ENCODE measurements around the gene CDK17. TPM values are rescaled to one million over a fixed set of nuclear protein-coding genes. Genes with fewer than 3 reads are reported as not detected.
"Not testable (repeated sequence)": the region's sequence is repeated elsewhere in the genome, so short reads cannot be mapped to it uniquely, and the experiment has no call there.

Gene CDK17
- total and polyA plus RNA-seq, 9 donors = 13.8 to 59.2 (median 30.9) TPM

GRCh38 chr12:96321941-96322340, 78.3 kb downstream of the CDK17 start:
- Histone ChIP-seq H3K4me3 (no peak overlapping the region), H3K9me3 (no peaks in the 10 kb centered on the region), H3K27me3 (no peaks in the 10 kb centered on the region), H3K27ac (no peak overlapping the region), H3K4me1 (ENCODE audit: insufficient read depth) (no peaks in the 10 kb centered on the region), H3K36me3 (no peaks in the 10 kb centered on the region)
- no peak for DNase-seq
- WGBS, 3 donors = 88 to 94% (median 92%) methylated on average over 6 of the region's 6 CpGs
- intact Hi-C loops (cut with DNase I) = no loop called here
- TF ChIP-seq EP300 (IDR thresholded peaks at IDR 0.05) = no peak
- no peak for TF ChIP-seq POLR2A (IDR thresholded peaks at IDR 0.05)
- TF ChIP-seq, protein P1, sequence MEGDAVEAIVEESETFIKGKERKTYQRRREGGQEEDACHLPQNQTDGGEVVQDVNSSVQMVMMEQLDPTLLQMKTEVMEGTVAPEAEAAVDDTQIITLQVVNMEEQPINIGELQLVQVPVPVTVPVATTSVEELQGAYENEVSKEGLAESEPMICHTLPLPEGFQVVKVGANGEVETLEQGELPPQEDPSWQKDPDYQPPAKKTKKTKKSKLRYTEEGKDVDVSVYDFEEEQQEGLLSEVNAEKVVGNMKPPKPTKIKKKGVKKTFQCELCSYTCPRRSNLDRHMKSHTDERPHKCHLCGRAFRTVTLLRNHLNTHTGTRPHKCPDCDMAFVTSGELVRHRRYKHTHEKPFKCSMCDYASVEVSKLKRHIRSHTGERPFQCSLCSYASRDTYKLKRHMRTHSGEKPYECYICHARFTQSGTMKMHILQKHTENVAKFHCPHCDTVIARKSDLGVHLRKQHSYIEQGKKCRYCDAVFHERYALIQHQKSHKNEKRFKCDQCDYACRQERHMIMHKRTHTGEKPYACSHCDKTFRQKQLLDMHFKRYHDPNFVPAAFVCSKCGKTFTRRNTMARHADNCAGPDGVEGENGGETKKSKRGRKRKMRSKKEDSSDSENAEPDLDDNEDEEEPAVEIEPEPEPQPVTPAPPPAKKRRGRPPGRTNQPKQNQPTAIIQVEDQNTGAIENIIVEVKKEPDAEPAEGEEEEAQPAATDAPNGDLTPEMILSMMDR (IDR thresholded peaks at IDR 0.05) = no peak

GRCh38 chr12:96317801-96318200, 82.4 kb downstream of the CDK17 start:
- intact Hi-C loops (cut with DNase I); H3K9me3 ChIP-seq; H3K27ac ChIP-seq; H3K4me1 ChIP-seq (ENCODE audit: insufficient read depth); H3K27me3 ChIP-seq; H3K36me3 ChIP-seq; DNase-seq; H3K4me3 ChIP-seq: not testable (repeated sequence)
- 85 to 100% (median 100%) methylated on average over 1 to 2 of the region's 2 CpGs for WGBS, 3 donors

GRCh38 chr12:96315741-96316481, 84.3 kb downstream of the CDK17 start:
- H3K36me3 ChIP-seq; H3K4me1 ChIP-seq (ENCODE audit: insufficient read depth); H3K27ac ChIP-seq; H3K9me3 ChIP-seq; DNase-seq; H3K27me3 ChIP-seq; intact Hi-C loops (cut with DNase I): not testable (repeated sequence)
- H3K4me3 ChIP-seq = peak overlapping the region; percentile 22
- WGBS, 3 donors = 59 to 74% (median 72%) methylated on average over 29 to 32 of the region's 33 CpGs

GRCh38 chr12:96314723-96315122, 85.5 kb downstream of the CDK17 start:
- Histone ChIP-seq H3K4me3 (no peak overlapping the region), H3K4me1 (ENCODE audit: insufficient read depth) (peaks cover 2% of the 10 kb centered on the region), H3K9me3 (no peaks in the 10 kb centered on the region), H3K36me3 (no peaks in the 10 kb centered on the region), H3K27me3 (no peaks in the 10 kb centered on the region), H3K27ac (no peak overlapping the region)
- 31 to 48% (median 33%) methylated on average over 2 of the region's 2 CpGs for WGBS, 3 donors
- TF ChIP-seq EP300 (IDR thresholded peaks at IDR 0.05) (no peak), POLR2A (IDR thresholded peaks at IDR 0.05) (no peak)
- TF ChIP-seq, protein P1 (IDR thresholded peaks at IDR 0.05) = no peak
- intact Hi-C loops (cut with DNase I) = no loop called here
- no peak for DNase-seq

DNA sequence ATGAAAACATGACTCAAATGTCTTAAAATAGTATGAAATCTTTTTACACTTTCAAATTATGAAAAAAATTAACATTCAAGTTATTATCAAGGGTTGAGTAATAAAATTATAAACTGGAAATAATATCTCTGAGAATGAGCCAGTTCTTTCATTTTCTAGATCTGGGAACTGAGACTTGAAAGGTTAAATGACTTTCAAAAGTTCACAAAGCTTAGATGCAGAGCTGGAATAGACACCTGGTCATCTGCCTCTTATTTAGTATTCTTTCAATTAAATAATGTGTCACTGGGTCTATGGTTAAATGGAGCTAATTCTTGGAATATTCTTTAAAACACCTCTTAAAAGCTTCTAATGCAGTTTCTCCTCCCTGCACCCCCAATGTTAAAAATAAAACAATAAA, 86.6 kb downstream of the CDK17 start:
- H3K27me3 ChIP-seq = no peaks in the 10 kb centered on the region
- no peak for TF ChIP-seq EP300 (IDR thresholded peaks at IDR 0.05)
- TF ChIP-seq, protein P1 (IDR thresholded peaks at IDR 0.05) = no peak
- no peak for DNase-seq
- no peaks in the 10 kb centered on the region for H3K9me3 ChIP-seq
- no peaks in the 10 kb centered on the region for H3K36me3 ChIP-seq
- peaks cover 2% of the 10 kb centered on the region for H3K4me1 ChIP-seq (ENCODE audit: insufficient read depth)
- H3K27ac ChIP-seq = no peak overlapping the region
- intact Hi-C loops (cut with DNase I) = no loop called here
- H3K4me3 ChIP-seq = no peak overlapping the region
